ENCODE results near the gene CLCN2.

Gene CLCN2

DNA sequence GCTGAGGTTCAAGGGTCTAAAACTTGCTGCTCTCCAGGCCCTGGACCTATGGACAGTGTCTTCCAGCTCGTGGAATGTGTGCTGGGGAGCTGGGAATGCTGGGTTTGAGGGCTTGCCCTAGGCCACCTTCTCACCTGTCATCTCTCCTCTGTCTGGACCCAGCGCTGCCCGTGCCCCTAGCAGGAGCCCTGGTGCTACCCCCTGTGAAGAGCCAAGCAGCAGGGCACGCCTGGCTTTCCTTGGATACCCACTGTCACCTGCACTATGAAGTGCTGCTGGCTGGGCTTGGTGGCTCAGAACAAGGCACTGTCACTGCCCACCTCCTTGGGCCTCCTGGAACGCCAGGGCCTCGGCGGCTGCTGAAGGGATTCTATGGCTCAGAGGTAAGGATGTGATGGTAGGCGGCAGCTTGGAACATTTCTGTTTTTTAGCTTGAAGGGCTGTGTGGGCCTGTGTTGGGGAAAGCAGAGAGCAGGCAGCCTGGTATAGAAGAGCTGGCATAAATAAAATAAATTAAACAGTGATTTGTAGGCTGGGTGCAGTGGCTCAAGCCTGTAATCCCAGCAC, 23.5 kb upstream of the CLCN2 start:
- no peak for TF ChIP-seq CTCF (IDR thresholded peaks at IDR 0.05; ENCODE audit: low read depth, low read length)
- no peak for DNase-seq (ENCODE audit: extremely low read depth, low read depth)

GRCh38 chr3:184384342-184384741, 22.9 kb upstream of the CLCN2 start:
- TF ChIP-seq CTCF (IDR thresholded peaks at IDR 0.05; ENCODE audit: low read depth, low read length) = no peak
- no peak for DNase-seq (ENCODE audit: extremely low read depth, low read depth)

GRCh38 chr3:184383033-184383740, 21.8 kb upstream of the CLCN2 start:
- TF ChIP-seq CTCF (IDR thresholded peaks at IDR 0.05; ENCODE audit: low read depth, low read length) = no peak
- DNase-seq (ENCODE audit: extremely low read depth, low read depth) = no peak

DNA sequence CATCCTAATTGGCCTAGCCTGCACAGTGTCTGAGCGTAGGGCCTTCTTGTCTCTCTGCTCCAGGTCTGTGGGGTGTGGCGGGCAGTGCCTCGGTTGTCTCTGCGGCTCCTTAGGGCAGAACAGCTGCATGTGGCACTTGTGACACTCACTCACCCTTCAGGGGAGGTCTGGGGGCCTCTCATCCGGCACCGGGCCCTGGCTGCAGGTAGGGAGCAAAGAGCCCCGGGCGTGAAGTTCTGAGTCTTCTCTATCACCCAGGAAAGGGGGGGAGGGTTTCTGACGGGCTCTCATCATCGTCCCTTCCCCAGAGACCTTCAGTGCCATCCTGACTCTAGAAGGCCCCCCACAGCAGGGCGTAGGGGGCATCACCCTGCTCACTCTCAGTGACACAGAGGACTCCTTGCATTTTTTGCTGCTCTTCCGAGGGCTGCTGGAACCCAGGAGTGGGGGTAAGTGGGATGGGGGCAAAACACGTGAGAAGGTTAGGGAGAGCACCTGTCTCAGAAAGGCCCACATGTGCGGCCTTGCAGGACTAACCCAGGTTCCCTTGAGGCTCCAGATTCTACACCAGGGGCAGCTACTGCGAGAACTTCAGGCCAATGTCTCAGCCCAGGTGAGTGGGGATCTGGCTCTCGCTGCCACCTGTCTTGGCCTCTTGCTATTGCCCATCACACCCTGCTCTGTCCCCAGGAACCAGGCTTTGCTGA, 21.1 kb upstream of the CLCN2 start:
- TF ChIP-seq CTCF (IDR thresholded peaks at IDR 0.05; ENCODE audit: low read depth, low read length) = no peak
- DNase-seq (ENCODE audit: extremely low read depth, low read depth) = no peak

DNA sequence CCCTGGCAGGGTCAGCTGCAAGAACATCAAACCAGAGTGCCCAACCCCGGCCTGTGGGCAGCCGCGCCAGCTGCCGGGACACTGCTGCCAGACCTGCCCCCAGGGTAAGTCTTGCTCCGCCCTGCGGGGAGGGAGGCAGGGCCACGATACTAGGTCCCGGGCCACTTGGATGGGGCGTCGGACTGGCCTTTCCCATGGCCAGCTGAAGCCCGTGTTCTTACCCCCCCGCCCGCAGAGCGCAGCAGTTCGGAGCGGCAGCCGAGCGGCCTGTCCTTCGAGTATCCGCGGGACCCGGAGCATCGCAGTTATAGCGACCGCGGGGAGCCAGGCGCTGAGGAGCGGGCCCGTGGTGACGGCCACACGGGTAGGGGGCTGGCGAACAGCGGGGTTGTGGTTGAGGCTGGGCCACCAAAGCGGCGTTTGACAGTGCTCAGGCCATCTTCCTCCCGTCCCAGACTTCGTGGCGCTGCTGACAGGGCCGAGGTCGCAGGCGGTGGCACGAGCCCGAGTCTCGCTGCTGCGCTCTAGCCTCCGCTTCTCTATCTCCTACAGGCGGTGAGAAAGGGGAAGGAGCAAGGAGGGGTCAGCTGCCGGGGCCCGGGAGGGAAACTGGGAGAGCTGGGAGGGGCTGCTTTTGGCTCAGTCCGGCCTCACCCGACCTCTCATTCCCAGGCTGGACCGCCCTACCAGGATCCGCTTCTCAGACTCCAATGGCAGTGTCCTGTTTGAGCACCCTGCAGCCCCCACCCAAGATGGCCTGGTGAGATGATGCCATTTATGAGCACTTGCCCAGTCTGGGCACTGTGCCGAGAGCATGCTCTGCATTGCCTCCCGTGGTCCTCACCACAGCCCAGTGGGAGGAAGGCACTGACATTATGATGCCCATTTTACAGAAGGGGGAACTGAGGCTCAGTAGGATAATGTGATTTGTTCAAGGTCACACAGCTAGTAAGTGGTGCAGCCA, 20.1 kb upstream of the CLCN2 start:
- TF ChIP-seq CTCF (IDR thresholded peaks at IDR 0.05; ENCODE audit: low read depth, low read length) = no peak
- DNase-seq (ENCODE audit: extremely low read depth, low read depth) = no peak

GRCh38 chr3:184380627-184381260, 19.3 kb upstream of the CLCN2 start:
- TF ChIP-seq CTCF (IDR thresholded peaks at IDR 0.05; ENCODE audit: low read depth, low read length) = no peak
- DNase-seq (ENCODE audit: extremely low read depth, low read depth) = no peak

Data from AG09319 (cell line).